H1 (cell line): ENCODE results near the gene SEMA4F. TPM values are rescaled to one million over a fixed set of nuclear protein-coding genes. Genes with fewer than 3 reads are reported as not detected.

ENCODE experiments used
- BCL11A ChIP-seq, 2 experiments: IDR thresholded peaks; one replicate each; pipeline ENCODE4 v1.6.1; 2011; ENCODE audit warnings: low read depth in 2 of 2, low read length in 2 of 2, mild to moderate bottlenecking in 2 of 2
- POLR2AphosphoS5 ChIP-seq: IDR thresholded peaks from 2 replicates; pipeline ENCODE4 v1.6.1; 2011; ENCODE audit warnings: low read depth, low read length
- RBBP5 ChIP-seq: IDR thresholded peaks from 2 replicates; pipeline ENCODE4 v1.7.1; 2012; ENCODE audit warnings: low read depth, mild to moderate bottlenecking, inconsistent platforms, low read length, moderate library complexity, borderline replicate concordance
- SP1 ChIP-seq: IDR thresholded peaks from 2 replicates; pipeline ENCODE4 v1.6.1; 2011; ENCODE audit warnings: low read depth, low read length
- SUZ12 ChIP-seq: fragments of 200-600 bp; sonication (generic); IDR thresholded peaks from 2 replicates; pipeline ENCODE4 v1.6.1; 2012; ENCODE audit warnings: mild to moderate bottlenecking, inconsistent platforms, low read length, moderate library complexity, mixed read lengths
- TBP ChIP-seq: IDR thresholded peaks from 2 replicates; pipeline ENCODE4 v1.6.1; 2011; ENCODE audit warnings: low read depth, low read length, improper control_type of control experiment
- polyA plus RNA-seq, 7 experiments: library from polyadenylated mRNA; depleted of rRNA in 3 of 7; stranded (reverse) in 5 of 7; unstranded in 2 of 7; fragments of >200 nt in 5 of 7; fragments of 200-250 nt in 2 of 7; gene quantifications; 1 replicate in 5 of 7; 2 replicates in 1 of 7; 4 replicates in 1 of 7; pipeline versions ENCODE4 v1.2.1 to v1.2.3, GENCODE V29; 2011 to 2013; ENCODE audit warnings: missing spikeins in 2 of 7, mixed read lengths in 2 of 7
- total RNA-seq: library from RNA; stranded (reverse); fragmentation: NEBNext Ultra II Directional; extraction: Animal tissue kit (Norgen Biotek cat#: 25700); gene quantifications from 2 replicates; pipeline ENCODE4 v1.2.1, GENCODE V29; 2021
- TF ChIP-seq, protein P1 (sequence below): fragments of 300-600 bp; sonication (generic); IDR thresholded peaks from 2 replicates; pipeline ENCODE4 v1.7.1; 2012; ENCODE audit warnings: low read length, moderate library complexity, mild to moderate bottlenecking, inconsistent platforms; ENCODE audit not compliant: insufficient replicate concordance

SEMA4F gene
- total and polyA plus RNA-seq, 2 of the 8 experiments (the other 6 are each of a cell fraction or from before 2014, with no cell fraction given), result 3.3 to 3.4 TPM

DNA sequence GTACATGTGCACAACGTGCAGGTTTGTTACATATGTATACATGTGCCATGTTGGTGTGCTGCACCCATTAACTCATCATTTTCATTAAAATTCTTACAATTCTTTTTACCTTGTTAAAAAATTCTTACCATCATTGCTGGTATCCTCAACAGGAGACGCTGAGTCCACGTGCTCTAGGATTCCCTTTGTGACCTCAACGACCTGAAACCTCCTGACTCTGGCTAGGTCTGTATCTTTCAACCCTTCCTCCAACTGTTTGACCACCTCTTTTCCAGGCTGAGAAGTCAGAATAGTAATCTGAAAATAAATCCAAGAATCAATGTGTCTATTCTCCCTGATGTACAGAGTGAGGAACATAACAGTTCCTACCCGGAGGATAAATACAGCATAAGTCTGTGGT lies 47.1 kb upstream of the SEMA4F start (continued):
- TF ChIP-seq, protein P1, sequence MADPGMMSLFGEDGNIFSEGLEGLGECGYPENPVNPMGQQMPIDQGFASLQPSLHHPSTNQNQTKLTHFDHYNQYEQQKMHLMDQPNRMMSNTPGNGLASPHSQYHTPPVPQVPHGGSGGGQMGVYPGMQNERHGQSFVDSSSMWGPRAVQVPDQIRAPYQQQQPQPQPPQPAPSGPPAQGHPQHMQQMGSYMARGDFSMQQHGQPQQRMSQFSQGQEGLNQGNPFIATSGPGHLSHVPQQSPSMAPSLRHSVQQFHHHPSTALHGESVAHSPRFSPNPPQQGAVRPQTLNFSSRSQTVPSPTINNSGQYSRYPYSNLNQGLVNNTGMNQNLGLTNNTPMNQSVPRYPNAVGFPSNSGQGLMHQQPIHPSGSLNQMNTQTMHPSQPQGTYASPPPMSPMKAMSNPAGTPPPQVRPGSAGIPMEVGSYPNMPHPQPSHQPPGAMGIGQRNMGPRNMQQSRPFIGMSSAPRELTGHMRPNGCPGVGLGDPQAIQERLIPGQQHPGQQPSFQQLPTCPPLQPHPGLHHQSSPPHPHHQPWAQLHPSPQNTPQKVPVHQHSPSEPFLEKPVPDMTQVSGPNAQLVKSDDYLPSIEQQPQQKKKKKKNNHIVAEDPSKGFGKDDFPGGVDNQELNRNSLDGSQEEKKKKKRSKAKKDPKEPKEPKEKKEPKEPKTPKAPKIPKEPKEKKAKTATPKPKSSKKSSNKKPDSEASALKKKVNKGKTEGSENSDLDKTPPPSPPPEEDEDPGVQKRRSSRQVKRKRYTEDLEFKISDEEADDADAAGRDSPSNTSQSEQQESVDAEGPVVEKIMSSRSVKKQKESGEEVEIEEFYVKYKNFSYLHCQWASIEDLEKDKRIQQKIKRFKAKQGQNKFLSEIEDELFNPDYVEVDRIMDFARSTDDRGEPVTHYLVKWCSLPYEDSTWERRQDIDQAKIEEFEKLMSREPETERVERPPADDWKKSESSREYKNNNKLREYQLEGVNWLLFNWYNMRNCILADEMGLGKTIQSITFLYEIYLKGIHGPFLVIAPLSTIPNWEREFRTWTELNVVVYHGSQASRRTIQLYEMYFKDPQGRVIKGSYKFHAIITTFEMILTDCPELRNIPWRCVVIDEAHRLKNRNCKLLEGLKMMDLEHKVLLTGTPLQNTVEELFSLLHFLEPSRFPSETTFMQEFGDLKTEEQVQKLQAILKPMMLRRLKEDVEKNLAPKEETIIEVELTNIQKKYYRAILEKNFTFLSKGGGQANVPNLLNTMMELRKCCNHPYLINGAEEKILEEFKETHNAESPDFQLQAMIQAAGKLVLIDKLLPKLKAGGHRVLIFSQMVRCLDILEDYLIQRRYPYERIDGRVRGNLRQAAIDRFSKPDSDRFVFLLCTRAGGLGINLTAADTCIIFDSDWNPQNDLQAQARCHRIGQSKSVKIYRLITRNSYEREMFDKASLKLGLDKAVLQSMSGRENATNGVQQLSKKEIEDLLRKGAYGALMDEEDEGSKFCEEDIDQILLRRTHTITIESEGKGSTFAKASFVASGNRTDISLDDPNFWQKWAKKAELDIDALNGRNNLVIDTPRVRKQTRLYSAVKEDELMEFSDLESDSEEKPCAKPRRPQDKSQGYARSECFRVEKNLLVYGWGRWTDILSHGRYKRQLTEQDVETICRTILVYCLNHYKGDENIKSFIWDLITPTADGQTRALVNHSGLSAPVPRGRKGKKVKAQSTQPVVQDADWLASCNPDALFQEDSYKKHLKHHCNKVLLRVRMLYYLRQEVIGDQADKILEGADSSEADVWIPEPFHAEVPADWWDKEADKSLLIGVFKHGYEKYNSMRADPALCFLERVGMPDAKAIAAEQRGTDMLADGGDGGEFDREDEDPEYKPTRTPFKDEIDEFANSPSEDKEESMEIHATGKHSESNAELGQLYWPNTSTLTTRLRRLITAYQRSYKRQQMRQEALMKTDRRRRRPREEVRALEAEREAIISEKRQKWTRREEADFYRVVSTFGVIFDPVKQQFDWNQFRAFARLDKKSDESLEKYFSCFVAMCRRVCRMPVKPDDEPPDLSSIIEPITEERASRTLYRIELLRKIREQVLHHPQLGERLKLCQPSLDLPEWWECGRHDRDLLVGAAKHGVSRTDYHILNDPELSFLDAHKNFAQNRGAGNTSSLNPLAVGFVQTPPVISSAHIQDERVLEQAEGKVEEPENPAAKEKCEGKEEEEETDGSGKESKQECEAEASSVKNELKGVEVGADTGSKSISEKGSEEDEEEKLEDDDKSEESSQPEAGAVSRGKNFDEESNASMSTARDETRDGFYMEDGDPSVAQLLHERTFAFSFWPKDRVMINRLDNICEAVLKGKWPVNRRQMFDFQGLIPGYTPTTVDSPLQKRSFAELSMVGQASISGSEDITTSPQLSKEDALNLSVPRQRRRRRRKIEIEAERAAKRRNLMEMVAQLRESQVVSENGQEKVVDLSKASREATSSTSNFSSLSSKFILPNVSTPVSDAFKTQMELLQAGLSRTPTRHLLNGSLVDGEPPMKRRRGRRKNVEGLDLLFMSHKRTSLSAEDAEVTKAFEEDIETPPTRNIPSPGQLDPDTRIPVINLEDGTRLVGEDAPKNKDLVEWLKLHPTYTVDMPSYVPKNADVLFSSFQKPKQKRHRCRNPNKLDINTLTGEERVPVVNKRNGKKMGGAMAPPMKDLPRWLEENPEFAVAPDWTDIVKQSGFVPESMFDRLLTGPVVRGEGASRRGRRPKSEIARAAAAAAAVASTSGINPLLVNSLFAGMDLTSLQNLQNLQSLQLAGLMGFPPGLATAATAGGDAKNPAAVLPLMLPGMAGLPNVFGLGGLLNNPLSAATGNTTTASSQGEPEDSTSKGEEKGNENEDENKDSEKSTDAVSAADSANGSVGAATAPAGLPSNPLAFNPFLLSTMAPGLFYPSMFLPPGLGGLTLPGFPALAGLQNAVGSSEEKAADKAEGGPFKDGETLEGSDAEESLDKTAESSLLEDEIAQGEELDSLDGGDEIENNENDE, result no peak
- no peak for TF ChIP-seq SUZ12
- TF ChIP-seq RBBP5, result no peak
- no peak for TF ChIP-seq POLR2AphosphoS5
- no peak for TF ChIP-seq SP1
- TF ChIP-seq TBP, result no peak
- TF ChIP-seq BCL11A (IDR thresholded peaks at IDR 0.05; ENCODE audit: low read depth in 2 of 2, low read length in 2 of 2), result no peak
